ENCODE data around the gene ISY1. TPM values are rescaled to one million over a fixed set of nuclear protein-coding genes. Genes with fewer than 3 reads are reported as not detected.

The ISY1 gene
- total RNA-seq, 2 experiments from 2014 or later = 66.7 to 68.5 TPM

DNA sequence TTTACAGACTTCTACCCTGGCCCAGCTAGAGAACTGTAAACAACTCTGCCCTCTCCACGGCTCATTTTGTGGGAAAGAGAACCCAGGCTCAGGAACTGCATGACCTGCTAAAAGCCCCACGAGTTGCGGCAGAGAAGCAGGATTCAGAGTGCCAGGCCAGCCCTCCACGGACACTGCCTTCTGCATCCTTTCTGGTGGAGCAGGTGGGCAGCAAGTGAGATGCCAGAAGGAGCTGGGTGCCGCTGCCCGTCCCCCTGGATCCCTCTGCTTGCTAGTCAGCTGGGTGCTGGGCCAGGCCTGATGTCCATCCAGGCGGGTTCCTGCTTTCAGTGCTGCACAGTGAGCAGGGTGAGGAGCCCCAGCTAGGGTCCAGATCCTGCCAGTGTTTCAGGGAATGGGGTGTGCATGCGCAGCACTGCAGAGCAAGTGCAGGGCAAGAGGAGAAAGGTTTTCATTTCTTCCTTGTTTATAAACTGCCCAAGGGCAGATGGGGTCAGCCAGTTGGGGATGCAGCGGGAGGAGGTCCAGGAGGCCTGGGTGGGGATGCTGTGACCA lies 34.1 kb downstream of the ISY1 start:
- peak overlapping the region; percentile 55 for H3K27ac Mint-ChIP-seq
- no peaks in the 10 kb centered on the region for H3K9me3 Mint-ChIP-seq
- ChIA-PET CTCF (no interaction called here), POLR2A (interaction anchor here (1.4 kb wide), 1 partner anchor 9 kb away, joined by 3 read pairs; no protein-coding TSS in a partner anchor)
- intact Hi-C loops (cut with micrococcal nuclease) = no loop called here
- TF ChIP-seq, protein P1, sequence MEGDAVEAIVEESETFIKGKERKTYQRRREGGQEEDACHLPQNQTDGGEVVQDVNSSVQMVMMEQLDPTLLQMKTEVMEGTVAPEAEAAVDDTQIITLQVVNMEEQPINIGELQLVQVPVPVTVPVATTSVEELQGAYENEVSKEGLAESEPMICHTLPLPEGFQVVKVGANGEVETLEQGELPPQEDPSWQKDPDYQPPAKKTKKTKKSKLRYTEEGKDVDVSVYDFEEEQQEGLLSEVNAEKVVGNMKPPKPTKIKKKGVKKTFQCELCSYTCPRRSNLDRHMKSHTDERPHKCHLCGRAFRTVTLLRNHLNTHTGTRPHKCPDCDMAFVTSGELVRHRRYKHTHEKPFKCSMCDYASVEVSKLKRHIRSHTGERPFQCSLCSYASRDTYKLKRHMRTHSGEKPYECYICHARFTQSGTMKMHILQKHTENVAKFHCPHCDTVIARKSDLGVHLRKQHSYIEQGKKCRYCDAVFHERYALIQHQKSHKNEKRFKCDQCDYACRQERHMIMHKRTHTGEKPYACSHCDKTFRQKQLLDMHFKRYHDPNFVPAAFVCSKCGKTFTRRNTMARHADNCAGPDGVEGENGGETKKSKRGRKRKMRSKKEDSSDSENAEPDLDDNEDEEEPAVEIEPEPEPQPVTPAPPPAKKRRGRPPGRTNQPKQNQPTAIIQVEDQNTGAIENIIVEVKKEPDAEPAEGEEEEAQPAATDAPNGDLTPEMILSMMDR (IDR thresholded peaks at IDR 0.05) = no peak
- no peaks in the 10 kb centered on the region for H3K27me3 Mint-ChIP-seq
- DNase-seq (no peak), ATAC-seq (no peak)
- H3K36me3 Mint-ChIP-seq (ENCODE audit: low read depth) = peaks cover 10% of the 10 kb centered on the region
- no peak overlapping the region for H3K4me3 Mint-ChIP-seq
- H3K4me1 Mint-ChIP-seq (ENCODE audit: low read depth) = peaks cover 17% of the 10 kb centered on the region

DNA sequence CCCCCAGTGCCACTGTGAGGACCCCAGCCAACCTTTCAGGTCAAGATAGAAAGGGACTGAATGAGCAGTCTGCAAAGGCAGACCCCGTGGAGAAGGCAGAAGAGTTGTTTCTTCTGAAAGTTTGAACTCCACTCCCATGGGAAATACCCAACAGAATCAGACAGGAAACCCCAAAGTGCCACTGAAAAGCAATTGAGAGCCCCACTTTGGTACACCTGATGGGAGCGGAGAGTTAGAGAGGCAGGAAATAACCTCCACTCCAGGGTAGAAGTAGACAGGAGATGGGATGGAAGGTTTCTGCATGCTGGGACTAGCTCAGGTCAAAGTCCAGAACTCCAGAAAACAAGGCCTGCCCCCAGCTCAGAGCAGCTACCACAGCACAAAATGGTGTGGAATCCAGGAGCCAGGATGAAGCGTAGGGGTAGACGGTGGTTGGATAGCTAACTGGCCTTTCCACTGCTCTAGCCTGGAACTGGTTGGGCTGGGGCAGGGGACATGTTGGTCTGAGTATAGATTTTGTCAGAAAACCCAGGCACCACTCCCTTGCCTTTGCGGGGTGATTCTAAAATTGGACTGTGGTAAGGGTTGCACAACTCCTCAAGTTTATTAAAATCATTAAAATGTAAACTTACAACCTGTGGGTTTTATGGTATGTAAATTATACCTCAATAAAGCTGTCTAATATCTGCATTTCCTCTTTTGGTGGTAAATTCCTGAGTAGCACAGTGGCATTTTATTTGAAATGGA lies 37.4 kb downstream of the ISY1 start:
- H3K9me3 Mint-ChIP-seq = no peaks in the 10 kb centered on the region
- DNase-seq = no peak
- peaks cover 20% of the 10 kb centered on the region for H3K4me1 Mint-ChIP-seq (ENCODE audit: low read depth)
- CTCF ChIA-PET = interaction anchor here (0.8 to 6.4 kb wide), 8 partner anchors 9 to 153 kb away, joined by 3 to 44 read pairs (median 4); no protein-coding TSS in a partner anchor
- H3K36me3 Mint-ChIP-seq (ENCODE audit: low read depth) = peaks cover 20% of the 10 kb centered on the region
- POLR2A ChIA-PET = interaction anchor here (0.6 to 8.1 kb wide), 8 partner anchors 8 to 193 kb away, joined by 3 to 163 read pairs (median 6); a partner anchor contains a TSS
- H3K27ac Mint-ChIP-seq = peak overlapping the region; percentile 50
- TF ChIP-seq, protein P1 (IDR thresholded peaks at IDR 0.05) = no peak
- ATAC-seq = no peak
- intact Hi-C loops (cut with micrococcal nuclease) = loop anchor here (5.0 kb wide), 1 partner anchor 59 kb away; the partner anchor contains the start of gene CNBP
- H3K4me3 Mint-ChIP-seq = peak overlapping the region; percentile 29
- H3K27me3 Mint-ChIP-seq = no peaks in the 10 kb centered on the region

DNA sequence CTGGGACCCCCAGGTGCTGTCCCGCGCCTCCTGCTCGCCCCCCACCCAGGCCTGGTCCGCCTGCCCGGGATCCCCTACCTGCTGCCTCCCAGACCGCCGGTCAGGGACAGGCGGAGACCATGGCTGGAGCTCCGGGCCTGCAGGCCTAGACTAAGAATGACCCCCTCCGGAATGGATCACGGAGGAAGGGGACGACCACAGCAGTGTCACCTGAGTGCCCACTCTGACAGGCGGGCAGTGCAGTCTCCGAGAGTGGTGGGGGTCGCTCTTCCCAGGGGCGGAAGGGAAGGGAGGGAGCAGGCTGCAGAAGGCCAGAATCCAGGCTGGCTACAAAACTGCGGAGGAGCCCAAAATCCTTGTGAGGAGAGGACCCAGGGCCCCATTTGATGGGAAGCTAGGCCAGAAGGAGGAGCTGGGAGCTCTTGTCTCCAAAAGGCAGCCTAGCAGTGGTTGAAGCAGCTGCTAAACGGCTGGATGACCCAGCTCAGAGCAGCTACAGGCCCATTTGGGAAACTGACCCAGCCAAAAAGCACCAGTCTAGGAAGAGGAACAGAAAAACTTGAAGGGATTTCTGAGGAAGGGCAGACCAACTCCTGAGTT lies 38.4 kb downstream of the ISY1 start:
- intact Hi-C loops (cut with micrococcal nuclease) = loop anchor here (5.0 kb wide), 1 partner anchor 60 kb away; the partner anchor contains the start of gene CNBP
- Mint-ChIP-seq H3K4me1 (ENCODE audit: low read depth) (peaks cover 29% of the 10 kb centered on the region), H3K27ac (peak overlapping the region; percentile 50), H3K9me3 (no peaks in the 10 kb centered on the region), H3K36me3 (ENCODE audit: low read depth) (peaks cover 29% of the 10 kb centered on the region), H3K4me3 (peak overlapping the region; percentile 56), H3K27me3 (no peaks in the 10 kb centered on the region)
- ATAC-seq (no peak), DNase-seq (no peak)
- ChIA-PET POLR2A (interaction anchor here (0.8 to 8.1 kb wide), 16 partner anchors 9 to 194 kb away, joined by 3 to 163 read pairs (median 7); partner anchors contain the start of gene CNBP), CTCF (interaction anchor here (0.7 to 6.4 kb wide), 8 partner anchors 10 to 152 kb away, joined by 3 to 44 read pairs (median 6); no protein-coding TSS in a partner anchor)
- TF ChIP-seq, protein P1 (IDR thresholded peaks at IDR 0.05) = no peak

DNA sequence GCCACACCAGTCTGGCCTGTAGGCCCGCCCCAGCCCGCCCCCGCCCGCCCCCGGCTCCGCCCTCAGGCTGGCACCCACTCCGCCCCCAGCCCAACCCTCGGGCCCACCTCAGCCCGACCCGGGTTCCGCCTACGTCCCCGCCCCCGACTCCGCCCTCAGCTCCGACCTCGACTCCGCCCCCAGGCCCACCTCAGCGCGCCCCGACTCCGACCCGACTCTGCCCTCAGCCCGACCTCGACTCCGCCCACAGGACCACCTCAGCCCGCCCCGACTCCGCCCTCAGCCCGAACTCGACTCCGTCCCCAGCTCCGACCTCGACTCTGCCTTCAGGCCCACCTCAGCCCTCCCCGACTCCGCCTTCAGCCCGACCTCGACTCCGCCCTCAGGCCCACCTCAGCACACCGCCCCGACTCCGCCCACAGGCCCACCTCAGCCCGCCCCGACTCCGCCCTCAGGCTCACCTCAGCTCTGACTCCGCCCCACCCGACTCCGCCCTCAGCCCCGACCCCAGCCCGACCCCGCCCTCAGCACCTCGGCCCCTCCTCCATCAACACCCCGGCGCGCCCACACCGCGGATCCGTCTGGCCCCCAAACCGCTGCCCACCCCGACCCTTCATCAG lies 39.0 kb downstream of the ISY1 start, which contains the start of gene RAB43:
TSS of gene RAB43 (minus strand) at position 13 of the 620 bp plus-strand sequence. CDS start 315 bp downstream, outside the sequence.
- Mint-ChIP-seq H3K4me1 (ENCODE audit: low read depth) (peaks cover 33% of the 10 kb centered on the region), H3K4me3 (peak within 1 kb of the TSS; percentile 88), H3K9me3 (no peaks in the 10 kb centered on the region), H3K27ac (peak within 1 kb of the TSS; percentile 91), H3K36me3 (ENCODE audit: low read depth) (peaks cover 33% of the 10 kb centered on the region), H3K27me3 (no peaks in the 10 kb centered on the region)
- peak; percentile 93 for DNase-seq
- ChIA-PET CTCF (interaction anchor here (0.7 to 6.4 kb wide), 8 partner anchors 11 to 152 kb away, joined by 3 to 44 read pairs (median 8); no protein-coding TSS in a partner anchor), POLR2A (interaction anchor here (0.8 to 8.1 kb wide), 25 partner anchors 10 to 194 kb away, joined by 3 to 163 read pairs (median 5); partner anchors contain the start of genes CNBP and COPG1)
- TF ChIP-seq, protein P1 (IDR thresholded peaks at IDR 0.05) = no peak
- peak; percentile 69 for ATAC-seq
- intact Hi-C loops (cut with micrococcal nuclease) = loop anchor here (5.0 kb wide), 1 partner anchor 60 kb away; the partner anchor contains the start of gene CNBP

Measured in activated CD8-positive, alpha-beta T cell treated with anti-CD3 and anti-CD28 coated beads for 36 hours (primary cell).